Mononuclear cell (primary cell): ENCODE measurements around the gene PRRX2. TPM values are rescaled to one million over a fixed set of nuclear protein-coding genes. Genes with fewer than 3 reads are reported as not detected.

ENCODE experiments used
- H3K27me3 ChIP-seq: 2 replicates; pipeline ENCODE4 v1.6.0; 2011; ENCODE audit warnings: low read length, control low read depth; ENCODE audit not compliant: insufficient read depth
- H3K4me1 ChIP-seq: 2 replicates; pipeline ENCODE4 v1.5.1; 2011; ENCODE audit warnings: mild to moderate bottlenecking, low read length, control low read depth; ENCODE audit not compliant: insufficient read depth
- H3K4me3 ChIP-seq: 2 replicates; pipeline ENCODE4 v1.5.1; 2011; ENCODE audit warnings: mild to moderate bottlenecking, low read length, moderate library complexity
- H3K9me3 ChIP-seq: 2 replicates; pipeline ENCODE4 v1.5.1; 2011; ENCODE audit warnings: low read depth, mild to moderate bottlenecking, control low read depth, low read length
- total RNA-seq: library from RNA; depleted of rRNA; stranded (reverse); fragments of >200 nt; gene quantifications from one replicate; pipeline ENCODE4 v1.2.3, GENCODE V29; 2012

Gene PRRX2
- total RNA-seq, 1 donor, result not detected

DNA sequence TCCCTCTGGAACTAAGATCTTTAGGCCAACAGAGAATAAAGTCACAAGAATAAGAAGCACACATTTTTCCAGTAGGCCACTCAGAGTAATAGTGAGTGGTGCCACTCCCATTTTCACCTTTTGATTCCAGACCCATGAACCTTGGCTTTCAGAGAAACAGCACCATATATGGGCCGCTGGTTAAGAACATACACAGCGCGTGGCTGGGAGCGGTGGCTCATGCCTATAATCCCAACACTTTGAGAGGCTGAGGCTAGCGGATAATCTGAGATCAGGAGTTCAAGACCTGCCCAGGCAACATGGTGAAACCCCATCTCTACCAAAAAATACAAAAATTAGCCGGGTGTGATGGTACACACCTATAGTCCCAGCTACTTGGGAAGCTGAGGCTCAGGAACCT lies 103.0 kb downstream of the PRRX2 start:
- no peaks in the 10 kb centered on the region for H3K9me3 ChIP-seq
- H3K4me3 ChIP-seq, result no peak overlapping the region
- no peaks in the 10 kb centered on the region for H3K27me3 ChIP-seq
- H3K4me1 ChIP-seq, result peaks cover 11% of the 10 kb centered on the region

DNA sequence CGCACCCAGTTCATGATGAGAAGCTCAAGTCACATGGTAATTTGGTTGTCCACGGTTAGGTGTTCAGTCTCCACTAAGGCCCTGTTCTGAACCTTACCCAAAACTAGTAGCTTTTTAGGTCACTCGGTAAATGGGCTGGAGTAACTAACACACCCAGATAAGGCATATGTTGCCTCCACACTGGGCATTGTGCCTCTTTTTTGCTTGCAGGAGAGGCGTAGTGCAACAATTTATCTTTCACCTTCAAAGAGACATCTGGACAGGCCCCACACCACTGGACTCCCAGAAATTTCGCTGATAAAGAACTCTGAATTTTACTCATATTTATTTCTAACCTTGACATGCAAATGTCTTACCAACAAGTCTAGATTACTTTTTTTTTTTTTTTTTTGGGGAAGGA lies 104.2 kb downstream of the PRRX2 start:
- peaks cover 19% of the 10 kb centered on the region for H3K4me1 ChIP-seq
- H3K27me3 ChIP-seq, result no peaks in the 10 kb centered on the region
- H3K9me3 ChIP-seq, result no peaks in the 10 kb centered on the region
- H3K4me3 ChIP-seq, result no peak overlapping the region

GRCh38 chr9:129770741-129771140 lies 105.3 kb downstream of the PRRX2 start:
- Histone ChIP-seq H3K9me3 (no peaks in the 10 kb centered on the region), H3K4me3 (no peak overlapping the region), H3K4me1 (peaks cover 29% of the 10 kb centered on the region), H3K27me3 (no peaks in the 10 kb centered on the region)

Other genes starting within 250 kb of the PRRX2 start
- gene C9orf50, start 44.5 kb upstream of the PRRX2 start, total RNA-seq, result not detected
- 22.0 TPM for gene NTMT1, start 39.5 kb upstream of the PRRX2 start, total RNA-seq
- 17.8 TPM for gene ASB6, start 23.5 kb upstream of the PRRX2 start, total RNA-seq
- 8.7 TPM for gene PTGES, start 87.4 kb downstream of the PRRX2 start, total RNA-seq
- 12.3 TPM for gene TOR1B, start 137.5 kb downstream of the PRRX2 start, total RNA-seq
- 20.3 TPM for gene TOR1A, start 158.5 kb downstream of the PRRX2 start, total RNA-seq
- gene C9orf78, start 169.6 kb downstream of the PRRX2 start, total RNA-seq, result 169 TPM
- gene USP20, start 169.8 kb downstream of the PRRX2 start, total RNA-seq, result 17.1 TPM